HG03060 (cell line): Measurements from ENCODE around the gene SPATS2L.

ENCODE experiments used
- ATAC-seq: cut with Tn5 transposase; IDR thresholded peaks from one replicate; pipeline ENCODE4 v1.9.1; 2021; ENCODE audit warnings: low read depth, moderate number of reproducible peaks; ENCODE audit not compliant: unreplicated experiment

SPATS2L gene

GRCh38 chr2:200403814-200404213 is 97.3 kb downstream of the SPATS2L start:
- ATAC-seq, result no peak

- ATAC-seq, result no peak
These were observed 98.1 kb downstream of the SPATS2L start for GRCh38 chr2:200404615-200405014.

- peak; percentile 62 for ATAC-seq
These were observed 99.3 kb downstream of the SPATS2L start for GRCh38 chr2:200405599-200406298.

- no peak for ATAC-seq
These were observed 99.9 kb downstream of the SPATS2L start for GRCh38 chr2:200406379-200406778.

- ATAC-seq, result no peak
These were observed 102.2 kb downstream of the SPATS2L start for GRCh38 chr2:200408428-200409316.

GRCh38 chr2:200411831-200412230 is 105.3 kb downstream of the SPATS2L start:
- ATAC-seq, result no peak

GRCh38 chr2:200414367-200414766 is 107.9 kb downstream of the SPATS2L start:
- no peak for ATAC-seq

- ATAC-seq, result no peak
These were observed 109.0 kb downstream of the SPATS2L start for GRCh38 chr2:200415455-200415854.

- ATAC-seq, result no peak
These were observed 110.4 kb downstream of the SPATS2L start for GRCh38 chr2:200416878-200417277.

GRCh38 chr2:200417366-200417765 is 110.9 kb downstream of the SPATS2L start:
- ATAC-seq, result no peak

- no peak for ATAC-seq
These were observed 111.9 kb downstream of the SPATS2L start for GRCh38 chr2:200418399-200418798.

- ATAC-seq, result no peak
These were observed 112.8 kb downstream of the SPATS2L start for GRCh38 chr2:200419325-200419724.

GRCh38 chr2:200421270-200421669 is 114.8 kb downstream of the SPATS2L start:
- no peak for ATAC-seq

- no peak for ATAC-seq
These were observed 115.6 kb downstream of the SPATS2L start for GRCh38 chr2:200422071-200422470.

- ATAC-seq, result no peak
These were observed 116.2 kb downstream of the SPATS2L start for GRCh38 chr2:200422532-200423261.

GRCh38 chr2:200423541-200423940 is 117.0 kb downstream of the SPATS2L start:
- no peak for ATAC-seq

GRCh38 chr2:200425026-200425821 is 118.7 kb downstream of the SPATS2L start:
- no peak for ATAC-seq

- ATAC-seq, result no peak
These were observed 120.3 kb downstream of the SPATS2L start for GRCh38 chr2:200426754-200427153.

GRCh38 chr2:200428961-200429665 is 122.6 kb downstream of the SPATS2L start:
- peak; percentile 44 for ATAC-seq

GRCh38 chr2:200430017-200430416 is 123.5 kb downstream of the SPATS2L start:
- no peak for ATAC-seq
